Fibroblast of lung (primary cell): ENCODE data around the gene SNX5.

Experiments
- EZH2 ChIP-seq: IDR thresholded peaks from 2 replicates; pipeline ENCODE4 v1.5.1; 2012; ENCODE audit warnings: low read length, control low read depth, mild to moderate bottlenecking; ENCODE audit errors: missing control alignments
- TF ChIP-seq, protein P1 (sequence below), 2 donors: IDR thresholded peaks in 1 of 2; conservative IDR thresholded peaks in 1 of 2; 1 replicate in 1 of 2; 2 replicates in 1 of 2; pipeline ENCODE4 v1.5.1; 2011 to 2012; ENCODE audit warnings: low read length in 2 of 2, control low read depth in 1 of 2, inconsistent platforms in 1 of 2, low read depth in 1 of 2, mild to moderate bottlenecking in 1 of 2

DNA sequence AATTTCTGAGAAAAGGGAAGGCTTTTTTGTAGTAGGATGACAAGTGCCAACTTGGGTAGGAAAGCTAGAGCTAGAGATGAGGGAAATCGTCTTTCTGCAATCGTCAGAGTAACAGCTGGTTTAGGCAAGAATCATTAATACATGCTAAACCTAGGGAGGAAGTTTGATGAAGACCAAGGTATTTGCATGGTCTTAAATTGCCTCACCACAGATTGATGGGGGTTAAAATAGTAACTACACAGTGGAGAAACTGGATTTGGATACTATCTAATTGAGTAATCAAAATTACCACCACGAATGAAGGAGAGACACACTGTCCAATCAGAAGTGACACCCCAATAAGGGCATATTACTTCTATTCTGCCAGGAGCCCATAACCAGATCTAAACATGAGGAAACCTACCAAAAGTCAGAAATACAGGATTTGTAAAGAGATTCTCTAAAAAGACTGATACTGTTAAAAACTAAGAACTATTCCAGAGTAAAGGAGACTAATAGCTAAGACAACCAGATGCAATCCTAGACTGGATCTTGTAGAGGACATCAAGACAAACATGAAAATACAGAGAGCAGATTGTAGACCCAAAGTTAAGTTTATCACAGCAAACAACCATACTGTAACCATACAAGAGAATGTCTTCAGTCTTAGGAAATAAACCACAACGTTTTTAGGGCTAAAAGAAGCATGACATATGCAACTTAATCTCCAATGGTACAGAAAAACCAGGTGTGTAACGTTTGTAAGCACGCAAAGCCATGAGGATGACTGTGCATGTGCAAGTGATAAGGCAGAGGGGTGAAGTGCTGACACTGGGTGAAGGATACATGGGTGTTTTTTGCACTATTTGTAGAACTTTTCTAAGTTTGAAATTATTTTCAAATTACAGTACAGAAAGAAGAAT, 21.8 kb downstream of the SNX5 start:
- TF ChIP-seq, protein P1, sequence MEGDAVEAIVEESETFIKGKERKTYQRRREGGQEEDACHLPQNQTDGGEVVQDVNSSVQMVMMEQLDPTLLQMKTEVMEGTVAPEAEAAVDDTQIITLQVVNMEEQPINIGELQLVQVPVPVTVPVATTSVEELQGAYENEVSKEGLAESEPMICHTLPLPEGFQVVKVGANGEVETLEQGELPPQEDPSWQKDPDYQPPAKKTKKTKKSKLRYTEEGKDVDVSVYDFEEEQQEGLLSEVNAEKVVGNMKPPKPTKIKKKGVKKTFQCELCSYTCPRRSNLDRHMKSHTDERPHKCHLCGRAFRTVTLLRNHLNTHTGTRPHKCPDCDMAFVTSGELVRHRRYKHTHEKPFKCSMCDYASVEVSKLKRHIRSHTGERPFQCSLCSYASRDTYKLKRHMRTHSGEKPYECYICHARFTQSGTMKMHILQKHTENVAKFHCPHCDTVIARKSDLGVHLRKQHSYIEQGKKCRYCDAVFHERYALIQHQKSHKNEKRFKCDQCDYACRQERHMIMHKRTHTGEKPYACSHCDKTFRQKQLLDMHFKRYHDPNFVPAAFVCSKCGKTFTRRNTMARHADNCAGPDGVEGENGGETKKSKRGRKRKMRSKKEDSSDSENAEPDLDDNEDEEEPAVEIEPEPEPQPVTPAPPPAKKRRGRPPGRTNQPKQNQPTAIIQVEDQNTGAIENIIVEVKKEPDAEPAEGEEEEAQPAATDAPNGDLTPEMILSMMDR (conservative IDR thresholded peaks at IDR 0.05 in 1 of 2, IDR thresholded peaks at IDR 0.05 in 1 of 2; ENCODE audit: low read depth in 1 of 2, low read length in 2 of 2): no peak
- TF ChIP-seq EZH2: no peak
